Tibial artery (tissue), 4 donors: Measurements from ENCODE around the gene FAM25C.
"Not testable (repeated sequence)": the region's sequence is repeated elsewhere in the genome, so short reads cannot be mapped to it uniquely, and the experiment has no call there.

Source experiments
- DNase-seq, 2 donors: peaks; one replicate each; pipeline ENCODE4 v3.0.0-alpha.2; 2019
- H3K27ac ChIP-seq, 2 donors: fragments of 200-600 bp; sonication (generic) in 1 of 2; 1 replicate in 1 of 2; 2 replicates in 1 of 2; pipeline ENCODE4 v1.5.1; 2018 to 2019; ENCODE audit warnings: mild to moderate bottlenecking in 1 of 2
- H3K27me3 ChIP-seq, 2 donors: fragments of 200-600 bp; sonication (generic) in 1 of 2; one replicate each; pipeline versions ENCODE4 v1.5.1 to v1.6.0; 2016 to 2019
- H3K36me3 ChIP-seq, 3 donors: fragments of 200-600 bp; sonication (generic) in 2 of 3; one replicate each; pipeline ENCODE4 v1.5.1; 2016 to 2019; ENCODE audit warnings: mild to moderate bottlenecking in 2 of 3
- H3K4me1 ChIP-seq, 4 donors: fragments of 200-600 bp; sonication (generic) in 2 of 4; 1 replicate in 3 of 4; 2 replicates in 1 of 4; pipeline ENCODE4 v1.5.1; 2016 to 2019
- H3K4me3 ChIP-seq, 2 donors: fragments of 200-600 bp; sonication (generic) in 1 of 2; 1 replicate in 1 of 2; 2 replicates in 1 of 2; pipeline ENCODE4 v1.5.1; 2018 to 2019; ENCODE audit warnings: mild to moderate bottlenecking in 2 of 2
- H3K9me3 ChIP-seq, 3 donors: fragments of 200-600 bp; sonication (generic) in 1 of 3; one replicate each; pipeline ENCODE4 v1.5.1; 2016 to 2019
- intact Hi-C: fragments of 100-400 bp; cut with DNase I; formaldehyde crosslinking; loops from one replicate; pipeline ENCODE4 v1.15.0; 2023; ENCODE audit warnings: low total_unique reads

Gene FAM25C

GRCh38 chr10:47999691-48000090, at the start of gene FAM25C:
TSS of gene FAM25C (minus strand) at chr10:47999791. CDS start at chr10:47999765, 26 bp downstream.
- H3K9me3 ChIP-seq, H3K4me1 ChIP-seq, DNase-seq, H3K36me3 ChIP-seq, H3K27ac ChIP-seq, H3K4me3 ChIP-seq, H3K27me3 ChIP-seq, intact Hi-C loops: not testable (repeated sequence)

- H3K9me3 ChIP-seq, intact Hi-C loops, H3K27me3 ChIP-seq, H3K27ac ChIP-seq, DNase-seq, H3K4me3 ChIP-seq, H3K4me1 ChIP-seq, H3K36me3 ChIP-seq: not testable (repeated sequence)
Observed at GRCh38 chr10:48044557-48044956, 45.0 kb upstream of the FAM25C start.

DNA sequence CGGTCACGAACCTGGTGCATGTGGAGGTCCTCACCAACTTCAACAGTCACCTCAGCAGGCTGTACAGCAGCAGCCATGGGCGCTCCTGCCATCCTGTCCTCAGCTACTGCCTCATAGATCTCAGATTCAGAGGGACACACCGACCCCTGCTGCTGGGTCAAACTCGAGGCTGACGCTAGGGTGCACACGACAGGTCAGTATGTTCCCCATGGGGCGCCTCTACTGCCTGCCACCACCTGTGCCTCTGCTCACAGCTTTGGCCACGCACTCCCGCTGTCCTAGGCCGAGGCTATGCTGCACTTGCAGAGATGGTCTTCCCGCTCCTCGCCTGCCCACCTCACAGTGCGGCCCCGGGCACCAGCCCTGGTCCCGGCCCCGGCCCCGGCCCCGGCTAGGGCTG, 31.8 kb upstream of the FAM25C start:
- H3K27ac ChIP-seq, H3K9me3 ChIP-seq, H3K4me3 ChIP-seq, H3K4me1 ChIP-seq, H3K36me3 ChIP-seq, intact Hi-C loops, DNase-seq, H3K27me3 ChIP-seq: not testable (repeated sequence)

GRCh38 chr10:48002306-48002705, 2.7 kb upstream of the FAM25C start:
- H3K27me3 ChIP-seq, H3K4me1 ChIP-seq, H3K4me3 ChIP-seq, DNase-seq, H3K9me3 ChIP-seq, H3K27ac ChIP-seq, H3K36me3 ChIP-seq, intact Hi-C loops: not testable (repeated sequence)

- H3K4me3 ChIP-seq, H3K4me1 ChIP-seq, DNase-seq, H3K36me3 ChIP-seq, H3K9me3 ChIP-seq, H3K27ac ChIP-seq, intact Hi-C loops, H3K27me3 ChIP-seq: not testable (repeated sequence)
Observed at GRCh38 chr10:47994045-47994444, 5.5 kb downstream of the FAM25C start.

DNA sequence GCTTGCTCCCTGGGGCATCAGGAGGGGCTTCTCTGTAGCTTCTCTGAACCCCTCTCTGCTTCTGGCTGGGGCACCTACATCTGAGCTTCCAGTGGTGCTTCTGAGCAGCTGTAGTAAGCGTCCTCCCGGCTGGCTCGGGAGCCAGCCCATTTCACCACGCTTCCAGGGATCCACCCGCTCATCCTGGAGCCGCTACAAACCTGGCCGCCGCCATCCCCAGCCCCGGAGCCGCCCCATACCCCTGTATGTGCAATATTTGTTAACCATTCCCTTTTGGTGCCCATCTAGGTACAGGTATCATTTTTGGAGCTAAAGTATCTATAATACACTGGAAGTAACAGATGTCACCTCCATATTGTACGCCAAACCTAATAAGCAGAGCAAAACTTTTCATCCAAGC, 7.0 kb downstream of the FAM25C start:
- DNase-seq, H3K27ac ChIP-seq, H3K36me3 ChIP-seq, H3K27me3 ChIP-seq, H3K4me3 ChIP-seq, H3K4me1 ChIP-seq, intact Hi-C loops, H3K9me3 ChIP-seq: not testable (repeated sequence)

- DNase-seq, H3K27me3 ChIP-seq, H3K36me3 ChIP-seq, H3K27ac ChIP-seq, H3K4me3 ChIP-seq, H3K4me1 ChIP-seq, H3K9me3 ChIP-seq, intact Hi-C loops: not testable (repeated sequence)
Observed at GRCh38 chr10:47991706-47992105, 7.9 kb downstream of the FAM25C start.

DNA sequence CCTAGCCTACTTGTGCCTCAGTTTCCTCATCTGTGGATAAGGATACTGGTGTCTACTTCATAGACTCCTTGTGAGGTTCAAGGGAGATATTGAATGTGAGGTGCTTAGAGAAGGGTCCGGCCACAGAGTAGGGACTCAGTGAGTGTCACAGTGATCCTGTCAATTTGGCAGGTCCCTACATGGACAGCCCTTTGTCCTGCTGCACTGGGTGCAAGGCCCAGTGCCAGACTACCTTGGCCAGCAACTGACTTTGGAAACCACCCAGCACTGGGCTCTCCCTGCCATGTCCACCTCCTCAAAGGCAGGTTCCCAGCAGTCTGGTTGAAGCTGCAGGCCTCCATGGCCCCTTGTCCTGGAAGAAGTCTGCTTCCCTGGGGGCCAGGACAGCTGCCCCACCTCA, 9.5 kb downstream of the FAM25C start:
- DNase-seq = not testable (repeated sequence)

GRCh38 chr10:47989542-47989950, 10.0 kb downstream of the FAM25C start:
- H3K4me1 ChIP-seq, H3K4me3 ChIP-seq, H3K27ac ChIP-seq, intact Hi-C loops, H3K36me3 ChIP-seq, H3K27me3 ChIP-seq, H3K9me3 ChIP-seq, DNase-seq: not testable (repeated sequence)

More for the DNA sequence above, 9.5 kb downstream of the FAM25C start:
- H3K4me1 ChIP-seq, intact Hi-C loops, H3K4me3 ChIP-seq, H3K27me3 ChIP-seq, H3K27ac ChIP-seq, H3K36me3 ChIP-seq, H3K9me3 ChIP-seq: not testable (repeated sequence)

GRCh38 chr10:47988718-47989541, 10.7 kb downstream of the FAM25C start:
- H3K9me3 ChIP-seq, H3K36me3 ChIP-seq, intact Hi-C loops, H3K4me1 ChIP-seq, H3K27me3 ChIP-seq, DNase-seq, H3K4me3 ChIP-seq, H3K27ac ChIP-seq: not testable (repeated sequence)

- H3K27ac ChIP-seq, intact Hi-C loops, H3K4me3 ChIP-seq, H3K9me3 ChIP-seq, H3K27me3 ChIP-seq, DNase-seq, H3K36me3 ChIP-seq, H3K4me1 ChIP-seq: not testable (repeated sequence)
Observed at GRCh38 chr10:47987952-47988351, 11.6 kb downstream of the FAM25C start.

GRCh38 chr10:47986413-47987230, 13.0 kb downstream of the FAM25C start:
- intact Hi-C loops, H3K4me1 ChIP-seq, H3K9me3 ChIP-seq, H3K27ac ChIP-seq, H3K36me3 ChIP-seq, DNase-seq, H3K27me3 ChIP-seq: not testable (repeated sequence)
- peak overlapping the region in 1 of 2 donors; percentile 16 for H3K4me3 ChIP-seq

- intact Hi-C loops, H3K9me3 ChIP-seq, H3K27ac ChIP-seq, H3K27me3 ChIP-seq, H3K36me3 ChIP-seq, H3K4me3 ChIP-seq, DNase-seq, H3K4me1 ChIP-seq: not testable (repeated sequence)
Observed at GRCh38 chr10:47975409-47975808, 24.2 kb downstream of the FAM25C start.

DNA sequence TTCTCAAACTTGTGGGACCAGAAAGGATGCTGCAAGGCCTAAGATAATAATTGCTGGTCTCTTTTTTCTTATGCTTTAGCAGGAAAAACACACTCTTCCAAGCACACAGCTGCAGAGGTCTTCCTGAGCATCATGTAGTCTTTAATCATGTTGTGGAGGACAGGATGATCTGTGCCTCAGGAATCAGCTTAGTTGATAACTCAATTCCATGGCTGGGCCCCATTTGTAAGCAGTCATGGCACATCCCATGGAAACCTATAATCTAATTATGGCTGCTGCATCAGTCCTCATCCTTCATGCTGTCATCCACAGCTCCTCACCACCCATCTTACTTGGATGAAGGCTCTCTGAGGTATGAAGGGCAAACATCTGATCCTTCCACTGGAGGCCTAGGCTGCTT, 26.5 kb downstream of the FAM25C start:
- H3K27ac ChIP-seq, H3K4me1 ChIP-seq, H3K27me3 ChIP-seq, H3K4me3 ChIP-seq, intact Hi-C loops, H3K36me3 ChIP-seq, DNase-seq, H3K9me3 ChIP-seq: not testable (repeated sequence)
